Measurements from ENCODE around the gene SGTB. TPM values are rescaled to one million over a fixed set of nuclear protein-coding genes. Genes with fewer than 3 reads are reported as not detected.
A peak's percentile ranks its signal among the peaks of the same experiment; 100 is the strongest.
"Not testable (repeated sequence)": the region's sequence is repeated elsewhere in the genome, so short reads cannot be mapped to it uniquely, and the experiment has no call there.

The SGTB gene
- total and polyA plus RNA-seq, 4 donors, result 6.5 to 23.2 (median 15.3) TPM

- WGBS, 2 donors, result 0% methylated on average over 36 of the region's 36 CpGs
- H3K4me1 ChIP-seq (ENCODE audit: control insufficient read depth in 1 of 2, insufficient read depth in 2 of 2, low read length in 2 of 2), result no peaks in the 10 kb centered on the region
- no peaks in the 10 kb centered on the region for H3K27me3 ChIP-seq (ENCODE audit: control insufficient read depth in 1 of 2, insufficient read depth in 2 of 2, low read length in 1 of 2)
- ATAC-seq (ENCODE audit: low FRiP score) (peak; percentile 97), DNase-seq (peak; percentile 88 to 90)
- H3K4me3 ChIP-seq (ENCODE audit: low read length in 2 of 2), result peak within 1 kb of the TSS; percentile 90 to 99
- intact Hi-C loops (cut with DNase I), result loop anchor here (2.0 to 10.0 kb wide), 3 partner anchors 62 to 520 kb away; partner anchors contain the start of genes CENPK (in 1 of the 2), ERBIN (in 1 of the 2), PPWD1 (in 1 of the 2) and SREK1 (in 1 of the 2)
- H3K36me3 ChIP-seq (ENCODE audit: control insufficient read depth in 1 of 2, insufficient read depth in 2 of 2, low read length in 1 of 2), result peaks cover 0 to 3% of the 10 kb centered on the region in 2 donors
- H3K27ac ChIP-seq (ENCODE audit: low read depth in 1 of 2, low read length in 2 of 2), result peak within 1 kb of the TSS; percentile 38 to 89
- no peaks in the 10 kb centered on the region for H3K9me3 ChIP-seq (ENCODE audit: control insufficient read depth, low read length)
Observed at GRCh38 chr5:65624571-65625555, 97.0 kb downstream of the SGTB start, which contains the start of the genes SHLD3 and TRAPPC13. TSS of gene SHLD3 (plus strand) at chr5:65625027. CDS start at chr5:65629588, 4,561 bp downstream. TSS of gene TRAPPC13 (plus strand) at chr5:65625027. CDS start at chr5:65625061, 34 bp downstream.

GRCh38 chr5:65624025-65624570, 97.8 kb downstream of the SGTB start, which contains the start of gene TRIM23:
TSS of gene TRIM23 (minus strand) at chr5:65624333. CDS start at chr5:65624274, 59 bp downstream.
- ATAC-seq (ENCODE audit: low FRiP score) (peak; percentile 99), DNase-seq (peak; percentile 95)
- no peaks in the 10 kb centered on the region for H3K4me1 ChIP-seq (ENCODE audit: control insufficient read depth in 1 of 2, insufficient read depth in 2 of 2, low read length in 2 of 2)
- H3K4me3 ChIP-seq (ENCODE audit: low read length in 2 of 2), result peak within 1 kb of the TSS; percentile 90 to 99
- peak within 1 kb of the TSS; percentile 38 to 89 for H3K27ac ChIP-seq (ENCODE audit: low read depth in 1 of 2, low read length in 2 of 2)
- H3K9me3 ChIP-seq (ENCODE audit: control insufficient read depth, low read length), result no peaks in the 10 kb centered on the region
- intact Hi-C loops (cut with DNase I), result loop anchor here (2.0 to 10.0 kb wide), 3 partner anchors 61 to 521 kb away; partner anchors contain the start of genes CENPK (in 1 of the 2), ERBIN (in 1 of the 2), PPWD1 (in 1 of the 2) and SREK1 (in 1 of the 2)
- H3K36me3 ChIP-seq (ENCODE audit: control insufficient read depth in 1 of 2, insufficient read depth in 2 of 2, low read length in 1 of 2), result no peaks in the 10 kb centered on the region
- WGBS, 2 donors, result 0% methylated on average over 32 of the region's 32 CpGs
- H3K27me3 ChIP-seq (ENCODE audit: control insufficient read depth in 1 of 2, insufficient read depth in 2 of 2, low read length in 1 of 2), result no peaks in the 10 kb centered on the region

GRCh38 chr5:65623482-65623881, 98.4 kb downstream of the SGTB start:
- WGBS, 2 donors, result 1 to 4% methylated on average over 9 of the region's 9 CpGs
- DNase-seq (no peak), ATAC-seq (ENCODE audit: low FRiP score) (no peak)
- H3K4me3 ChIP-seq (ENCODE audit: low read length in 2 of 2), result peak overlapping the region; percentile 90 to 93
- H3K4me1 ChIP-seq (ENCODE audit: control insufficient read depth in 1 of 2, insufficient read depth in 2 of 2, low read length in 2 of 2), result no peaks in the 10 kb centered on the region
- intact Hi-C loops (cut with DNase I), result loop anchor here in 1 of 2 donors (10.0 kb wide), 1 partner anchor 521 kb away; the partner anchor contains the start of gene SREK1
- H3K36me3 ChIP-seq (ENCODE audit: control insufficient read depth in 1 of 2, insufficient read depth in 2 of 2, low read length in 1 of 2), result no peaks in the 10 kb centered on the region
- no peaks in the 10 kb centered on the region for H3K27me3 ChIP-seq (ENCODE audit: control insufficient read depth in 1 of 2, insufficient read depth in 2 of 2, low read length in 1 of 2)
- H3K27ac ChIP-seq (ENCODE audit: low read depth in 1 of 2, low read length in 2 of 2), result no peak overlapping the region
- H3K9me3 ChIP-seq (ENCODE audit: control insufficient read depth, low read length), result no peaks in the 10 kb centered on the region

- not testable (repeated sequence) for H3K9me3 ChIP-seq (ENCODE audit: control insufficient read depth, low read length); H3K4me1 ChIP-seq (ENCODE audit: control insufficient read depth in 1 of 2, insufficient read depth in 2 of 2, low read length in 2 of 2); H3K27me3 ChIP-seq (ENCODE audit: control insufficient read depth in 1 of 2, insufficient read depth in 2 of 2, low read length in 1 of 2); DNase-seq; H3K27ac ChIP-seq (ENCODE audit: low read depth in 1 of 2, low read length in 2 of 2); H3K4me3 ChIP-seq (ENCODE audit: low read length in 2 of 2); H3K36me3 ChIP-seq (ENCODE audit: control insufficient read depth in 1 of 2, insufficient read depth in 2 of 2, low read length in 1 of 2); ATAC-seq (ENCODE audit: low FRiP score)
- WGBS, 2 donors, result 79 to 84% methylated on average over 4 of the region's 4 CpGs
- intact Hi-C loops (cut with DNase I), result loop anchor here in 1 of 2 donors (10.0 kb wide), 1 partner anchor 523 kb away; the partner anchor contains the start of gene SREK1
Observed at GRCh38 chr5:65621961-65622360, 99.9 kb downstream of the SGTB start.

GRCh38 chr5:65620021-65620420, 101.9 kb downstream of the SGTB start:
- H3K9me3 ChIP-seq (ENCODE audit: control insufficient read depth, low read length), result no peaks in the 10 kb centered on the region
- H3K4me1 ChIP-seq (ENCODE audit: control insufficient read depth in 1 of 2, insufficient read depth in 2 of 2, low read length in 2 of 2), result no peaks in the 10 kb centered on the region
- intact Hi-C loops (cut with DNase I), result loop anchor here in 1 of 2 donors (10.0 kb wide), 1 partner anchor 525 kb away; the partner anchor contains the start of gene SREK1
- WGBS, 2 donors, result 88 to 90% methylated on average over 4 of the region's 4 CpGs
- H3K27ac ChIP-seq (ENCODE audit: low read depth in 1 of 2, low read length in 2 of 2), result no peak overlapping the region
- ATAC-seq (ENCODE audit: low FRiP score) (no peak), DNase-seq (no peak)
- H3K27me3 ChIP-seq (ENCODE audit: control insufficient read depth in 1 of 2, insufficient read depth in 2 of 2, low read length in 1 of 2), result no peaks in the 10 kb centered on the region
- H3K4me3 ChIP-seq (ENCODE audit: low read length in 2 of 2), result no peak overlapping the region
- no peaks in the 10 kb centered on the region for H3K36me3 ChIP-seq (ENCODE audit: control insufficient read depth in 1 of 2, insufficient read depth in 2 of 2, low read length in 1 of 2)

Other genes with a start within 250 kb of the SGTB start
- gene ADAMTS6, start 240.2 kb downstream of the SGTB start, total RNA-seq, result 10 to 100 TPM in 1 of 2 donors, 1 to 10 TPM in 1; 7.1 to 11.5 TPM
- gene ADAMTS6, start 240.2 kb downstream of the SGTB start, polyA plus RNA-seq, result 1 to 10 TPM in 1 of 2 donors, under 1 TPM in 1; 0.31 to 1.5 TPM
- 1 to 10 TPM; 3.7 TPM for gene CENPK, start 158.9 kb downstream of the SGTB start, total RNA-seq
- 1 to 10 TPM in 1 of 2 donors, under 1 TPM in 1; 0.05 to 1.9 TPM for gene CENPK, start 158.9 kb downstream of the SGTB start, polyA plus RNA-seq
- gene PPWD1, start 158.8 kb downstream of the SGTB start, total RNA-seq, result 10 to 100 TPM; 31.0 to 46.9 TPM
- gene PPWD1, start 158.8 kb downstream of the SGTB start, polyA plus RNA-seq, result 10 to 100 TPM; 21.3 to 40.3 TPM
- 10 to 100 TPM; 17.9 to 21.9 TPM for gene TRIM23, start 97.8 kb downstream of the SGTB start, total RNA-seq
- gene TRIM23, start 97.8 kb downstream of the SGTB start, polyA plus RNA-seq, result 1 to 10 TPM; 7.0 to 7.6 TPM
- gene SHLD3, start 97.1 kb downstream of the SGTB start, total RNA-seq, result 1 to 10 TPM; 2.7 TPM
- 1 to 10 TPM; 2.1 to 2.6 TPM for gene SHLD3, start 97.1 kb downstream of the SGTB start, polyA plus RNA-seq
- 10 to 100 TPM; 19.1 TPM for gene TRAPPC13, start 97.1 kb downstream of the SGTB start, total RNA-seq
- 10 to 100 TPM; 11.6 to 16.1 TPM for gene TRAPPC13, start 97.1 kb downstream of the SGTB start, polyA plus RNA-seq
- 10 to 100 TPM; 14.0 to 16.5 TPM for gene NLN, start 96 bp upstream of the SGTB start, total RNA-seq
- gene NLN, start 96 bp upstream of the SGTB start, polyA plus RNA-seq, result 1 to 10 TPM; 2.5 to 7.0 TPM
- gene ERBIN, start 204.5 kb upstream of the SGTB start, total RNA-seq, result 10 to 100 TPM; 64.0 to 78.6 TPM
- gene ERBIN, start 204.5 kb upstream of the SGTB start, polyA plus RNA-seq, result 10 to 100 TPM; 15.2 to 17.2 TPM